NCI-H146 treated with DMSO at 0.1 percent for 48 hours (cell line): ENCODE data around the gene GP1BA.

ENCODE experiments used
- DNase-seq: peaks from one replicate; lab custom pipeline; 2025; ENCODE audit not compliant: unreplicated experiment; lab: John Stamatoyannopoulos, UW

GP1BA gene

GRCh38 chr17:4937553-4937952, 5.5 kb downstream of the GP1BA start:
- no peak for DNase-seq

- DNase-seq = no peak
Observed at GRCh38 chr17:4938069-4938491, 6.0 kb downstream of the GP1BA start.

GRCh38 chr17:4938688-4939545, 6.8 kb downstream of the GP1BA start:
- no peak for DNase-seq

- no peak for DNase-seq
Observed at GRCh38 chr17:4939546-4939795, 7.4 kb downstream of the GP1BA start.

GRCh38 chr17:4939796-4940554, 7.9 kb downstream of the GP1BA start, which contains the start of the genes RNF167 and SLC25A11:
Gene RNF167 (plus strand): TSS chr17:4940268. CDS start chr17:4940910, 642 bp downstream.
Gene SLC25A11 (minus strand): TSS chr17:4940046. CDS start chr17:4939910, 136 bp downstream.
- DNase-seq = peak; percentile 96

GRCh38 chr17:4940555-4941318, 8.7 kb downstream of the GP1BA start:
- DNase-seq = no peak

- no peak for DNase-seq
Observed at GRCh38 chr17:4941319-4941610, 9.2 kb downstream of the GP1BA start.

GRCh38 chr17:4942760-4943508, 10.9 kb downstream of the GP1BA start:
- no peak for DNase-seq

GRCh38 chr17:4944163-4944553, 12.1 kb downstream of the GP1BA start:
- no peak for DNase-seq

- DNase-seq = no peak
Observed at GRCh38 chr17:4944554-4945175, 12.6 kb downstream of the GP1BA start.

- DNase-seq = no peak
Observed at GRCh38 chr17:4945176-4945943, 13.3 kb downstream of the GP1BA start.

GRCh38 chr17:4945944-4946280, 13.8 kb downstream of the GP1BA start:
- no peak for DNase-seq

- no peak for DNase-seq
Observed at GRCh38 chr17:4946312-4946976, 14.4 kb downstream of the GP1BA start.

- no peak for DNase-seq
Observed at GRCh38 chr17:4947010-4947410, 14.9 kb downstream of the GP1BA start.

GRCh38 chr17:4947411-4948165, 15.5 kb downstream of the GP1BA start:
- DNase-seq = no peak

- peak; percentile 77 for DNase-seq
Observed at GRCh38 chr17:4948166-4948930, 16.3 kb downstream of the GP1BA start, which contains the start of gene PFN1. Gene PFN1 (minus strand): TSS chr17:4948530. CDS start chr17:4948394, 136 bp downstream.

GRCh38 chr17:4948931-4949320, 16.8 kb downstream of the GP1BA start:
- DNase-seq = peak; percentile 70
